Neural progenitor cell (in vitro differentiated cells): ENCODE results near the gene IFNAR1. TPM values are rescaled to one million over a fixed set of nuclear protein-coding genes. Genes with fewer than 3 reads are reported as not detected.
A peak's percentile ranks its signal among the peaks of the same experiment; 100 is the strongest.
"Not testable (repeated sequence)": the region's sequence is repeated elsewhere in the genome, so short reads cannot be mapped to it uniquely, and the experiment has no call there.

Source experiments
- DNase-seq: peaks from one replicate; pipeline ENCODE4 v3.0.0-alpha.2; 2016; ENCODE audit warnings: low spot score
- H2AFZ ChIP-seq: fragments of 200-600 bp; sonication (generic); replicated peaks from 2 replicates; pipeline ENCODE4 v1.6.1; 2016; ENCODE audit warnings: antibody characterized with exemption
- H3F3A ChIP-seq: fragments of 200-600 bp; sonication (generic); 2 replicates; pipeline ENCODE4 v1.6.1; 2016; ENCODE audit warnings: antibody characterized with exemption, low read depth
- H3K27ac ChIP-seq: fragments of 200-600 bp; sonication (generic); 2 replicates; pipeline ENCODE4 v1.5.1; 2016; ENCODE audit warnings: mild to moderate bottlenecking
- H3K27me3 ChIP-seq: fragments of 200-600 bp; sonication (generic); 2 replicates; pipeline ENCODE4 v1.6.1; 2016; ENCODE audit warnings: mild to moderate bottlenecking, moderate library complexity
- H3K36me3 ChIP-seq: fragments of 200-600 bp; sonication (generic); 2 replicates; pipeline ENCODE4 v1.5.1; 2016
- H3K4me1 ChIP-seq: fragments of 200-600 bp; sonication (generic); 2 replicates; pipeline ENCODE4 v1.6.1; 2016; ENCODE audit warnings: mixed run types
- H3K4me2 ChIP-seq: fragments of 200-600 bp; sonication (generic); 2 replicates; pipeline ENCODE4 v1.6.1; 2016
- H3K4me3 ChIP-seq: fragments of 200-600 bp; sonication (generic); 2 replicates; pipeline ENCODE4 v1.5.1; 2016
- H3K79me2 ChIP-seq: fragments of 200-600 bp; sonication (generic); 2 replicates; pipeline ENCODE4 v1.6.1; 2016; ENCODE audit warnings: low read depth
- H3K9ac ChIP-seq: fragments of 200-600 bp; sonication (generic); 2 replicates; pipeline ENCODE4 v1.6.1; 2016
- H3K9me3 ChIP-seq: fragments of 200-600 bp; sonication (generic); 2 replicates; pipeline ENCODE4 v1.5.1; 2016; ENCODE audit warnings: low read depth
- H4K20me1 ChIP-seq: fragments of 200-600 bp; sonication (generic); 2 replicates; pipeline ENCODE4 v1.6.1; 2016; ENCODE audit warnings: low read depth
- H3K27ac Mint-ChIP-seq: 3 replicates; pipeline ENCODE4 v1.8.0; 2021; ENCODE audit warnings: mixed read lengths
- H3K27me3 Mint-ChIP-seq: 2 replicates; pipeline ENCODE4 v1.8.0; 2022; ENCODE audit warnings: low read depth, mild to moderate bottlenecking, inconsistent platforms, moderate library complexity, mixed read lengths; ENCODE audit not compliant: insufficient read depth
- H3K36me3 Mint-ChIP-seq: 3 replicates; pipeline ENCODE4 v1.8.0; 2021; ENCODE audit warnings: mixed read lengths
- H3K4me1 Mint-ChIP-seq: 3 replicates; pipeline ENCODE4 v1.8.0; 2021; ENCODE audit warnings: mixed read lengths
- H3K4me3 Mint-ChIP-seq: 3 replicates; pipeline ENCODE4 v1.8.0; 2021; ENCODE audit warnings: mild to moderate bottlenecking, moderate library complexity, mixed read lengths
- H3K9me3 Mint-ChIP-seq: 3 replicates; pipeline ENCODE4 v1.8.0; 2020; ENCODE audit warnings: mixed read lengths
- EZH2 ChIP-seq: fragments of 200-600 bp; sonication (generic); IDR thresholded peaks from 2 replicates; pipeline ENCODE4 v1.6.1; 2017; ENCODE audit warnings: antibody characterized with exemption, mild to moderate bottlenecking, moderate library complexity
- EZH2phosphoT487 ChIP-seq: fragments of 200-600 bp; sonication (generic); IDR thresholded peaks from 2 replicates; pipeline ENCODE4 v1.6.1; 2017; ENCODE audit warnings: antibody characterized with exemption
- total RNA-seq: library from RNA; depleted of rRNA; stranded (reverse); fragments of >200 nt; gene quantifications from 2 replicates; pipeline ENCODE4 v1.2.3, GENCODE V29; 2015; ENCODE audit warnings: low replicate concordance
- TF ChIP-seq, protein P1 (sequence below): fragments of 200-600 bp; sonication (generic); IDR thresholded peaks from 2 replicates; pipeline ENCODE4 v1.5.1; 2017; ENCODE audit warnings: antibody characterized with exemption, mild to moderate bottlenecking

IFNAR1 gene
- total RNA-seq, 1 donor from 2014 or later = 9.5 TPM

DNA sequence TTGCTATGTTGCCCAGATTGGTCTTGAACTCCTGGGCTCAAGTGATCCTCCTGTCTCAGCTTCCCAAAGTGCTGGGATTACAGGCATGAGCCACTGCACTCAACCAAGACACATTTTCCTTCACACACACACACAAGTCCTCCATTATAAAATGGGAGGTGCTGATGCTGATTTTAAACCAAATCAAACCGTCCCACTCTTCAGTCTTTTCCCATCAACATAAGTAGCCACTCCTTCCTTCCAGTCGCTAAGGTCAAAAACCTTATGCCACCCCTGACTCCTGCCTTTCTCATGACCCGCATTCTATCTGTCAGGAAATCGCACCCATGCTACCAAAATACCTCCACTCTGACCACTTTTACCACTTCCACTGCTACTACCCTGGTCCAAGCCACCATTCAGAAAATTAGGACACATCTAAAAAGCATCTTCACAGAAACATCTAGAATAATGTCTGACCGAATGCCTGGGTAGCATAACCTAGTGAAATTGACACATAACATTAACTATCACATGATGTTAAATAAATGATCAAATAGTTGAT lies 50.4 kb downstream of the IFNAR1 start:
- no peak for TF ChIP-seq EZH2
- no peak for TF ChIP-seq EZH2phosphoT487
- TF ChIP-seq, protein P1, sequence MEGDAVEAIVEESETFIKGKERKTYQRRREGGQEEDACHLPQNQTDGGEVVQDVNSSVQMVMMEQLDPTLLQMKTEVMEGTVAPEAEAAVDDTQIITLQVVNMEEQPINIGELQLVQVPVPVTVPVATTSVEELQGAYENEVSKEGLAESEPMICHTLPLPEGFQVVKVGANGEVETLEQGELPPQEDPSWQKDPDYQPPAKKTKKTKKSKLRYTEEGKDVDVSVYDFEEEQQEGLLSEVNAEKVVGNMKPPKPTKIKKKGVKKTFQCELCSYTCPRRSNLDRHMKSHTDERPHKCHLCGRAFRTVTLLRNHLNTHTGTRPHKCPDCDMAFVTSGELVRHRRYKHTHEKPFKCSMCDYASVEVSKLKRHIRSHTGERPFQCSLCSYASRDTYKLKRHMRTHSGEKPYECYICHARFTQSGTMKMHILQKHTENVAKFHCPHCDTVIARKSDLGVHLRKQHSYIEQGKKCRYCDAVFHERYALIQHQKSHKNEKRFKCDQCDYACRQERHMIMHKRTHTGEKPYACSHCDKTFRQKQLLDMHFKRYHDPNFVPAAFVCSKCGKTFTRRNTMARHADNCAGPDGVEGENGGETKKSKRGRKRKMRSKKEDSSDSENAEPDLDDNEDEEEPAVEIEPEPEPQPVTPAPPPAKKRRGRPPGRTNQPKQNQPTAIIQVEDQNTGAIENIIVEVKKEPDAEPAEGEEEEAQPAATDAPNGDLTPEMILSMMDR = no peak
- Histone ChIP-seq H3K79me2 (no peaks in the 10 kb centered on the region), H3K9me3 (no peaks in the 10 kb centered on the region), H3K27ac (no peak overlapping the region), H3K4me1 (no peaks in the 10 kb centered on the region), H4K20me1 (no peaks in the 10 kb centered on the region), H3K4me3 (no peak overlapping the region), H2AFZ (no peak overlapping the region), H3K4me2 (no peak overlapping the region), H3K36me3 (no peaks in the 10 kb centered on the region), H3K9ac (no peak overlapping the region), H3K27me3 (no peaks in the 10 kb centered on the region), H3F3A (no peaks in the 10 kb centered on the region)
- H3K4me3 Mint-ChIP-seq = no peak overlapping the region
- no peaks in the 10 kb centered on the region for H3K4me1 Mint-ChIP-seq
- no peak overlapping the region for H3K27ac Mint-ChIP-seq
- no peaks in the 10 kb centered on the region for H3K36me3 Mint-ChIP-seq
- no peak for DNase-seq
- H3K27me3 Mint-ChIP-seq = peaks cover 3% of the 10 kb centered on the region
- peaks cover 9% of the 10 kb centered on the region for H3K9me3 Mint-ChIP-seq

DNA sequence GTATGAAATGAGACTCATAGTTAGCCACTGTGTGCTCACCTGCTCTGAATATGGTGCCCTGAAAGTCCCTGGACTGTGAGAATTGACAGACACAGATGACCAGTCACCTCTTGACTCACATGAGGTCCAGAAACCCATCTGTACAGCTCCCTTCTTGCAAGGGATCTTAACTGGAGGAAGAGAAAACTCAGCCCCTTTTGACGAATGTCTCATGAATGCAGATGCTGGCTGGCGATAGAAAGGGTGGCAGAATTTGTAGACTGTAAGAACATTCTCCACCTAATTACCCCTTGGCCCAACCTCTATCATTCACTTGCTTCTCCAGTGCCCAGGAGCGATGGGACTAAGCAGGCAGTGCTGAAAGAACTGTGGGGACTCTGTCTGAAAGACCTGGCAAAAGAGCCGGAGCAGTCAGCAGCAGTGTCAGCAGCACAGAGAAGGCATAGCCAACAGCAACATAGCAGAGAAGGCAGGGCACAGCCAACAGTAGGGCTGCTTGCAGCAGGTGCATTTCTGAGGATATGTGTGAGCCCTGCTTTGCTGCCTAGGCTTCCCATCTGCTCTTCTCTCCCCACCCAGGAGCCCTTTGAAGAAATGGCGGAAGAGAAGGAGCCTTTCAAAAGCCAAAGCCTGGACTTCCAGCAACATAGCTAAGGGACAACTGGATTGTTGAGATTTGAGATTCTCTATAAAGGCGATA lies 52.6 kb downstream of the IFNAR1 start:
- no peak overlapping the region for H3K4me3 Mint-ChIP-seq
- Histone ChIP-seq H3K36me3 (no peaks in the 10 kb centered on the region), H3K9me3 (no peaks in the 10 kb centered on the region), H4K20me1 (no peaks in the 10 kb centered on the region), H3K9ac (no peak overlapping the region), H3K27me3 (no peaks in the 10 kb centered on the region), H3K27ac (no peak overlapping the region), H2AFZ (peak overlapping the region; percentile 45), H3K4me1 (no peaks in the 10 kb centered on the region), H3K4me3 (no peak overlapping the region), H3K79me2 (no peaks in the 10 kb centered on the region), H3K4me2 (no peak overlapping the region), H3F3A (no peaks in the 10 kb centered on the region)
- no peaks in the 10 kb centered on the region for H3K9me3 Mint-ChIP-seq
- H3K27me3 Mint-ChIP-seq = peaks cover 3% of the 10 kb centered on the region
- H3K36me3 Mint-ChIP-seq = no peaks in the 10 kb centered on the region
- DNase-seq = peak; percentile 20
- TF ChIP-seq EZH2 (no peak), EZH2phosphoT487 (no peak)
- TF ChIP-seq, protein P1 = no peak
- H3K4me1 Mint-ChIP-seq = peaks cover 4% of the 10 kb centered on the region
- H3K27ac Mint-ChIP-seq = no peak overlapping the region

DNA sequence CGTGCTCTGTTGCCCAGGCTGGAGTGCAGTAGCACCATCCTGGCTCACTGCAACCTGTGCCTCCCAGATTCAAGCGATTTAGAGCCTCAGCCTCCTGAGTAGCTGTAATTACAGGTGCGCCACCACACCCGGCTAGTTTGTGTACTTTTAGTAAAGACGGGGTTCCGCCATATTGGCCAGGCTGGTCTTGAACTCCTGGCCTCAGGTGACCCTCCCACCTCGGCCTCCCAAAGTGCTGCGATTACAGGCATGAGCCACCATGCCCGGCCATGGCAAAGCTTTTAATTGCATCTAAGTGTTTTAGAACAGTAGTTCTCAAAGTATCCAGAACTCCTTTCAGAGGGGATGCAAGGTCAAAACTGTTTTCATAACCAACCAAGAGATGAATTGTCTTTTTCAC lies 53.3 kb downstream of the IFNAR1 start:
- no peak overlapping the region for H3K4me2 ChIP-seq
- TF ChIP-seq, protein P1 = no peak
- TF ChIP-seq EZH2phosphoT487 = no peak
- TF ChIP-seq EZH2 = no peak
- H3K9me3 ChIP-seq = no peaks in the 10 kb centered on the region
- H3K4me3 ChIP-seq = no peak overlapping the region
- H3K36me3 ChIP-seq = no peaks in the 10 kb centered on the region
- DNase-seq = no peak
- H3K79me2 ChIP-seq = no peaks in the 10 kb centered on the region
- no peaks in the 10 kb centered on the region for H3K27me3 ChIP-seq
- Mint-ChIP-seq H3K27ac (no peak overlapping the region), H3K4me1 (peaks cover 11% of the 10 kb centered on the region), H3K27me3 (peaks cover 3% of the 10 kb centered on the region), H3K4me3 (no peak overlapping the region), H3K36me3 (no peaks in the 10 kb centered on the region), H3K9me3 (no peaks in the 10 kb centered on the region)
- no peak overlapping the region for H2AFZ ChIP-seq
- H3F3A ChIP-seq = no peaks in the 10 kb centered on the region
- H4K20me1 ChIP-seq = no peaks in the 10 kb centered on the region
- no peak overlapping the region for H3K9ac ChIP-seq
- H3K4me1 ChIP-seq = no peaks in the 10 kb centered on the region
- H3K27ac ChIP-seq = no peak overlapping the region

DNA sequence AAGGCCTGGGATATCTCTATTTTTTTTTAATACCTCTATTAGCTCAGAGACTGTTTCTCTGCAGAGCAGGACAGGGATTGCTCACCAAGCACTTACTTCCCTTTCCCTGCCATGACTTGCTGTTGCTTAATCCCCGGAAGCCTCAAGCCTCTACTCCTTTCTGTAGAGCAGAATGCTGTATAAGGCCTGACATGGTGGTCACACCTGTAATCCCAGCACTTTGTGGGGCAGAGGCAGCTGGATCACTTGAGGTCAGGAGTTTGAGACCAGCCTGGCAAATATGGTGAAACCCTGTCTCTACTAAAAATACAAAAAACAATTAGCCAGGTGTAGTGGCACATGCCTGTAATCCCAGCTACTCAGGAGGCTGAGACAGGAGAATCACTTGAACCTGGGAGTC lies 55.2 kb downstream of the IFNAR1 start:
- not testable (repeated sequence) for H3K36me3 Mint-ChIP-seq, H4K20me1 ChIP-seq, H2AFZ ChIP-seq, H3K4me3 Mint-ChIP-seq, H3K79me2 ChIP-seq, H3K36me3 ChIP-seq, H3K27ac ChIP-seq, H3K4me2 ChIP-seq, H3K27me3 Mint-ChIP-seq, DNase-seq, H3K4me3 ChIP-seq, H3K27ac Mint-ChIP-seq, H3F3A ChIP-seq, H3K27me3 ChIP-seq, H3K4me1 ChIP-seq, H3K9ac ChIP-seq, H3K9me3 Mint-ChIP-seq, H3K9me3 ChIP-seq
- peaks cover 15% of the 10 kb centered on the region for H3K4me1 Mint-ChIP-seq
